PC-9 (cell line): ENCODE measurements around the gene OR6C68. TPM values are rescaled to one million over a fixed set of nuclear protein-coding genes. Genes with fewer than 3 reads are reported as not detected.

Source experiments
- BruUV-seq: library from RNA; stranded (reverse); fragments of 400-500 nt; replicated peaks from 2 replicates; lab custom pipeline; 2021; lab: Mats Ljungman, UMichigan
- CTCF ChIA-PET: fragments of 300-600 bp; sonication (Branson Sonifier 250); formaldehyde crosslinking; loops from one replicate; lab custom pipeline; 2022; ENCODE audit warnings: antibody characterized with exemption; lab: Charles Lee
- POLR2A ChIA-PET: fragments of 300-600 bp; sonication (Branson Sonifier 250); formaldehyde crosslinking; loops from one replicate; lab custom pipeline; 2022; ENCODE audit warnings: antibody characterized with exemption; ENCODE audit not compliant: unreplicated experiment; lab: Charles Lee
- DNase-seq, 2 experiments: peaks; one replicate each; pipeline versions ENCODE4 v3.0.0 to v3.0.0-alpha.2; 2015 to 2022; ENCODE audit warnings: mixed read lengths in 1 of 2
- H2AFZ ChIP-seq: fragments of 200-600 bp; sonication (generic); 2 replicates; pipeline ENCODE4 v1.8.1; 2017; ENCODE audit warnings: antibody characterized with exemption
- H3F3A ChIP-seq: fragments of 200-600 bp; sonication (generic); 2 replicates; pipeline ENCODE4 v1.8.1; 2017; ENCODE audit warnings: antibody characterized with exemption, mild to moderate bottlenecking, low read depth; ENCODE audit not compliant: insufficient read depth
- H3K27ac ChIP-seq: fragments of 200-600 bp; sonication (generic); 2 replicates; pipeline ENCODE4 v1.6.1; 2016; ENCODE audit warnings: mixed run types
- H3K27me3 ChIP-seq: fragments of 200-600 bp; sonication (generic); 2 replicates; pipeline ENCODE4 v1.6.1; 2016; ENCODE audit warnings: low read depth, mixed run types; ENCODE audit not compliant: insufficient read depth
- H3K36me3 ChIP-seq: fragments of 200-600 bp; sonication (generic); 2 replicates; pipeline ENCODE4 v1.6.1; 2016; ENCODE audit warnings: low read depth, mixed run types
- H3K4me1 ChIP-seq: fragments of 200-600 bp; sonication (generic); replicated peaks from 2 replicates; pipeline ENCODE4 v1.6.1; 2016; ENCODE audit warnings: mixed run types; ENCODE audit not compliant: insufficient read depth
- H3K4me2 ChIP-seq: fragments of 200-600 bp; sonication (generic); 2 replicates; pipeline ENCODE4 v1.6.1; 2017; ENCODE audit warnings: mixed run types
- H3K4me3 ChIP-seq: fragments of 200-600 bp; sonication (generic); 2 replicates; pipeline ENCODE4 v1.6.1; 2016; ENCODE audit warnings: mixed run types
- H3K79me2 ChIP-seq: fragments of 200-600 bp; sonication (generic); 2 replicates; pipeline ENCODE4 v1.6.1; 2017; ENCODE audit warnings: low read depth, mixed run types
- H3K9me2 ChIP-seq: fragments of 200-600 bp; sonication (generic); 2 replicates; pipeline ENCODE4 v1.8.1; 2017; ENCODE audit warnings: mild to moderate bottlenecking; ENCODE audit not compliant: insufficient read depth
- H3K9me3 ChIP-seq: fragments of 200-600 bp; sonication (generic); 2 replicates; pipeline ENCODE4 v1.8.1; 2016; ENCODE audit warnings: low read depth; ENCODE audit not compliant: insufficient read depth
- H4K20me1 ChIP-seq: fragments of 200-600 bp; sonication (generic); 2 replicates; pipeline ENCODE4 v1.8.1; 2017; ENCODE audit not compliant: insufficient read depth
- CTCF ChIP-seq: fragments of 200-600 bp; sonication (generic); conservative IDR thresholded peaks from 2 replicates; pipeline ENCODE4 v1.6.1; 2017; ENCODE audit warnings: mixed run types, antibody characterized with exemption, mild to moderate bottlenecking, moderate library complexity
- EZH2 ChIP-seq: fragments of 200-600 bp; sonication (generic); IDR thresholded peaks from 2 replicates; pipeline ENCODE4 v1.8.0; 2017; ENCODE audit warnings: antibody characterized with exemption, low read depth
- intact Hi-C: fragments of 100-400 bp; cut with micrococcal nuclease; formaldehyde crosslinking; loops from one replicate; pipeline ENCODE4 v1.10.0; 2022; ENCODE audit not compliant: unreplicated experiment
- total RNA-seq: library from RNA; stranded (reverse); gene quantifications from 2 replicates; pipeline ENCODE4 v1.2.3, GENCODE V29; 2021

Gene OR6C68
- total RNA-seq, 1 experiment from 2014 or later, result not detected

GRCh38 chr12:55495490-55495889, 3.3 kb downstream of the OR6C68 start:
- ChIA-PET CTCF (no interaction called here), POLR2A (no interaction called here)
- Histone ChIP-seq H3K27me3 (peaks cover 5% of the 10 kb centered on the region; the same call in 1 of the 2 replicates), H3F3A (no peaks in the 10 kb centered on the region), H4K20me1 (no peaks in the 10 kb centered on the region), H3K4me3 (no peak overlapping the region), H3K4me1 (no peaks in the 10 kb centered on the region), H2AFZ (no peak overlapping the region), H3K36me3 (no peaks in the 10 kb centered on the region), H3K27ac (no peak overlapping the region), H3K9me3 (no peaks in the 10 kb centered on the region), H3K9me2 (no peaks in the 10 kb centered on the region), H3K79me2 (no peaks in the 10 kb centered on the region), H3K4me2 (no peak overlapping the region)
- intact Hi-C loops, result no loop called here
- TF ChIP-seq CTCF, result no peak
- TF ChIP-seq EZH2, result no peak
- no peak for DNase-seq
- BruUV-seq, result no TSS peak

- intact Hi-C loops, result no loop called here
- H4K20me1 ChIP-seq, result no peaks in the 10 kb centered on the region
- no peak overlapping the region for H3K27ac ChIP-seq
- no peak overlapping the region for H3K4me2 ChIP-seq
- ChIA-PET POLR2A (no interaction called here), CTCF (no interaction called here)
- H3K79me2 ChIP-seq, result no peaks in the 10 kb centered on the region
- H3K9me3 ChIP-seq, result no peaks in the 10 kb centered on the region
- TF ChIP-seq EZH2 (no peak), CTCF (no peak)
- no peaks in the 10 kb centered on the region for H3K27me3 ChIP-seq
- no peak overlapping the region for H2AFZ ChIP-seq
- DNase-seq, result no peak
- no TSS peak for BruUV-seq
- no peaks in the 10 kb centered on the region for H3K36me3 ChIP-seq
- H3K9me2 ChIP-seq, result no peaks in the 10 kb centered on the region
- no peaks in the 10 kb centered on the region for H3K4me1 ChIP-seq
- H3K4me3 ChIP-seq, result no peak overlapping the region
- no peaks in the 10 kb centered on the region for H3F3A ChIP-seq
These were observed 7.1 kb downstream of the OR6C68 start for GRCh38 chr12:55499231-55499630.

- CTCF ChIA-PET, result no interaction called here
- no peaks in the 10 kb centered on the region for H3K27me3 ChIP-seq
- no peak overlapping the region for H3K4me3 ChIP-seq
These were observed 7.7 kb downstream of the OR6C68 start for GRCh38 chr12:55499810-55500252.

More at GRCh38 chr12:55499810-55500252, 7.7 kb downstream of the OR6C68 start:
- H3K4me1 ChIP-seq, result no peaks in the 10 kb centered on the region
- intact Hi-C loops, result no loop called here
- no peaks in the 10 kb centered on the region for H3K9me3 ChIP-seq
- H3K27ac ChIP-seq, result no peak overlapping the region
- no peaks in the 10 kb centered on the region for H3F3A ChIP-seq
- no peak for DNase-seq
- TF ChIP-seq EZH2, result no peak
- no peak for TF ChIP-seq CTCF
- no peak overlapping the region for H2AFZ ChIP-seq
- no peaks in the 10 kb centered on the region for H4K20me1 ChIP-seq
- POLR2A ChIA-PET, result no interaction called here
- H3K9me2 ChIP-seq, result no peaks in the 10 kb centered on the region
- no peak overlapping the region for H3K4me2 ChIP-seq
- H3K79me2 ChIP-seq, result no peaks in the 10 kb centered on the region
- BruUV-seq, result no TSS peak
- no peaks in the 10 kb centered on the region for H3K36me3 ChIP-seq
